Measurements from ENCODE around the gene POM121L2. TPM values are rescaled to one million over a fixed set of nuclear protein-coding genes. Genes with fewer than 3 reads are reported as not detected.

Gene POM121L2
- total and polyA plus RNA-seq, 9 of the 15 experiments (the other 6 are each of a cell fraction or from before 2014, with no cell fraction given), result 0.23 to 0.45 TPM; not detected in 7

DNA sequence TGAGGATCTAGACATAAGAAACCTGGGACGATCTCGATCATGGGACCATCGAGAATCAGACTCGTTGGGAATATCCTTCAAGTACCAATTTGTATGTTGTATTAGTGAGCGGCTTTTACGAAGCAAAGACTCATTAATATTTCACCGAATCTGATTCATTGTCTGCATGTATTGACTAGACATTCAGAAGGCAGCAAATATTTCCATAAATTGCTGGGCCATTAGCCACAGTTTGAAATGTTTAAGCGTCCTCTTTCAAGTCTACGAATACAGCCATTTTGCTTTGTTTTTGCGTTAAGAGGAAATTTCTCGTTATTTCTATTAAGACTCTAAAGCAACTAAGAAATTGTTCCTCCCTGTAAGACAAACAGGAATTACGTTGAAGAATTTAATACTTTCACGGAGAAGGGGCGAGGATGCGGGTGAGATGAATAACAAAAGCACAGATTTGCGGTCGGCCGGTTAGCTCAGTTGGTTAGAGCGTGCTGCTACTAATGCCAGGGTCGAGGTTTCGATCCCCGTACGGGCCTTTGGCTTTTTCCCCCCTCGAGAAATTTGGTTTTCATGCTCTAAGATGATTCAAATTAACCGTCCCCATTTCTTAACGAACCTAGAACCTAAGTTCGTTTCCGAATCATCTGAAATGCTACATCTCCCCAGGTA is 18.5 kb downstream of the POM121L2 start (continued):
- TF ChIP-seq CREB5 (CRISPR knock-in tag; IDR thresholded peaks at IDR 0.05) (no peak), SLC30A9 (CRISPR knock-in tag; IDR thresholded peaks at IDR 0.05) (no peak), RB1 (IDR thresholded peaks at IDR 0.05; ENCODE audit: low read depth) (peak; percentile 31; the same call in 1 of the 2 replicates), TGIF2 (CRISPR knock-in tag; IDR thresholded peaks at IDR 0.05) (no peak), ADNP (tag; IDR thresholded peaks at IDR 0.05) (peak; percentile 68; the same call in 1 of the 2 replicates), EZH2 (IDR thresholded peaks at IDR 0.05; ENCODE audit: borderline replicate concordance, low read depth, low read length) (no peak), ZNF354B (CRISPR knock-in tag; IDR thresholded peaks at IDR 0.05) (no peak), MAFK (IDR thresholded peaks at IDR 0.05; ENCODE audit: low read length) (no peak), SNIP1 (IDR thresholded peaks at IDR 0.05; ENCODE audit: low read depth) (no peak), ESRRA (IDR thresholded peaks at IDR 0.05; ENCODE audit: borderline replicate concordance, low read depth) (peak; percentile 94; the same call in 1 of the 2 replicates), ZFP30 (CRISPR knock-in tag; IDR thresholded peaks at IDR 0.05; ENCODE audit: borderline replicate concordance) (no peak), FOS (IDR thresholded peaks at IDR 0.05; ENCODE audit: extremely low read depth, insufficient read length) (no peak)
- TF ChIP-seq, protein P1, sequence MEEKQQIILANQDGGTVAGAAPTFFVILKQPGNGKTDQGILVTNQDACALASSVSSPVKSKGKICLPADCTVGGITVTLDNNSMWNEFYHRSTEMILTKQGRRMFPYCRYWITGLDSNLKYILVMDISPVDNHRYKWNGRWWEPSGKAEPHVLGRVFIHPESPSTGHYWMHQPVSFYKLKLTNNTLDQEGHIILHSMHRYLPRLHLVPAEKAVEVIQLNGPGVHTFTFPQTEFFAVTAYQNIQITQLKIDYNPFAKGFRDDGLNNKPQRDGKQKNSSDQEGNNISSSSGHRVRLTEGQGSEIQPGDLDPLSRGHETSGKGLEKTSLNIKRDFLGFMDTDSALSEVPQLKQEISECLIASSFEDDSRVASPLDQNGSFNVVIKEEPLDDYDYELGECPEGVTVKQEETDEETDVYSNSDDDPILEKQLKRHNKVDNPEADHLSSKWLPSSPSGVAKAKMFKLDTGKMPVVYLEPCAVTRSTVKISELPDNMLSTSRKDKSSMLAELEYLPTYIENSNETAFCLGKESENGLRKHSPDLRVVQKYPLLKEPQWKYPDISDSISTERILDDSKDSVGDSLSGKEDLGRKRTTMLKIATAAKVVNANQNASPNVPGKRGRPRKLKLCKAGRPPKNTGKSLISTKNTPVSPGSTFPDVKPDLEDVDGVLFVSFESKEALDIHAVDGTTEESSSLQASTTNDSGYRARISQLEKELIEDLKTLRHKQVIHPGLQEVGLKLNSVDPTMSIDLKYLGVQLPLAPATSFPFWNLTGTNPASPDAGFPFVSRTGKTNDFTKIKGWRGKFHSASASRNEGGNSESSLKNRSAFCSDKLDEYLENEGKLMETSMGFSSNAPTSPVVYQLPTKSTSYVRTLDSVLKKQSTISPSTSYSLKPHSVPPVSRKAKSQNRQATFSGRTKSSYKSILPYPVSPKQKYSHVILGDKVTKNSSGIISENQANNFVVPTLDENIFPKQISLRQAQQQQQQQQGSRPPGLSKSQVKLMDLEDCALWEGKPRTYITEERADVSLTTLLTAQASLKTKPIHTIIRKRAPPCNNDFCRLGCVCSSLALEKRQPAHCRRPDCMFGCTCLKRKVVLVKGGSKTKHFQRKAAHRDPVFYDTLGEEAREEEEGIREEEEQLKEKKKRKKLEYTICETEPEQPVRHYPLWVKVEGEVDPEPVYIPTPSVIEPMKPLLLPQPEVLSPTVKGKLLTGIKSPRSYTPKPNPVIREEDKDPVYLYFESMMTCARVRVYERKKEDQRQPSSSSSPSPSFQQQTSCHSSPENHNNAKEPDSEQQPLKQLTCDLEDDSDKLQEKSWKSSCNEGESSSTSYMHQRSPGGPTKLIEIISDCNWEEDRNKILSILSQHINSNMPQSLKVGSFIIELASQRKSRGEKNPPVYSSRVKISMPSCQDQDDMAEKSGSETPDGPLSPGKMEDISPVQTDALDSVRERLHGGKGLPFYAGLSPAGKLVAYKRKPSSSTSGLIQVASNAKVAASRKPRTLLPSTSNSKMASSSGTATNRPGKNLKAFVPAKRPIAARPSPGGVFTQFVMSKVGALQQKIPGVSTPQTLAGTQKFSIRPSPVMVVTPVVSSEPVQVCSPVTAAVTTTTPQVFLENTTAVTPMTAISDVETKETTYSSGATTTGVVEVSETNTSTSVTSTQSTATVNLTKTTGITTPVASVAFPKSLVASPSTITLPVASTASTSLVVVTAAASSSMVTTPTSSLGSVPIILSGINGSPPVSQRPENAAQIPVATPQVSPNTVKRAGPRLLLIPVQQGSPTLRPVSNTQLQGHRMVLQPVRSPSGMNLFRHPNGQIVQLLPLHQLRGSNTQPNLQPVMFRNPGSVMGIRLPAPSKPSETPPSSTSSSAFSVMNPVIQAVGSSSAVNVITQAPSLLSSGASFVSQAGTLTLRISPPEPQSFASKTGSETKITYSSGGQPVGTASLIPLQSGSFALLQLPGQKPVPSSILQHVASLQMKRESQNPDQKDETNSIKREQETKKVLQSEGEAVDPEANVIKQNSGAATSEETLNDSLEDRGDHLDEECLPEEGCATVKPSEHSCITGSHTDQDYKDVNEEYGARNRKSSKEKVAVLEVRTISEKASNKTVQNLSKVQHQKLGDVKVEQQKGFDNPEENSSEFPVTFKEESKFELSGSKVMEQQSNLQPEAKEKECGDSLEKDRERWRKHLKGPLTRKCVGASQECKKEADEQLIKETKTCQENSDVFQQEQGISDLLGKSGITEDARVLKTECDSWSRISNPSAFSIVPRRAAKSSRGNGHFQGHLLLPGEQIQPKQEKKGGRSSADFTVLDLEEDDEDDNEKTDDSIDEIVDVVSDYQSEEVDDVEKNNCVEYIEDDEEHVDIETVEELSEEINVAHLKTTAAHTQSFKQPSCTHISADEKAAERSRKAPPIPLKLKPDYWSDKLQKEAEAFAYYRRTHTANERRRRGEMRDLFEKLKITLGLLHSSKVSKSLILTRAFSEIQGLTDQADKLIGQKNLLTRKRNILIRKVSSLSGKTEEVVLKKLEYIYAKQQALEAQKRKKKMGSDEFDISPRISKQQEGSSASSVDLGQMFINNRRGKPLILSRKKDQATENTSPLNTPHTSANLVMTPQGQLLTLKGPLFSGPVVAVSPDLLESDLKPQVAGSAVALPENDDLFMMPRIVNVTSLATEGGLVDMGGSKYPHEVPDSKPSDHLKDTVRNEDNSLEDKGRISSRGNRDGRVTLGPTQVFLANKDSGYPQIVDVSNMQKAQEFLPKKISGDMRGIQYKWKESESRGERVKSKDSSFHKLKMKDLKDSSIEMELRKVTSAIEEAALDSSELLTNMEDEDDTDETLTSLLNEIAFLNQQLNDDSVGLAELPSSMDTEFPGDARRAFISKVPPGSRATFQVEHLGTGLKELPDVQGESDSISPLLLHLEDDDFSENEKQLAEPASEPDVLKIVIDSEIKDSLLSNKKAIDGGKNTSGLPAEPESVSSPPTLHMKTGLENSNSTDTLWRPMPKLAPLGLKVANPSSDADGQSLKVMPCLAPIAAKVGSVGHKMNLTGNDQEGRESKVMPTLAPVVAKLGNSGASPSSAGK (IDR thresholded peaks at IDR 0.05), result no peak
- TF ChIP-seq, protein P2, sequence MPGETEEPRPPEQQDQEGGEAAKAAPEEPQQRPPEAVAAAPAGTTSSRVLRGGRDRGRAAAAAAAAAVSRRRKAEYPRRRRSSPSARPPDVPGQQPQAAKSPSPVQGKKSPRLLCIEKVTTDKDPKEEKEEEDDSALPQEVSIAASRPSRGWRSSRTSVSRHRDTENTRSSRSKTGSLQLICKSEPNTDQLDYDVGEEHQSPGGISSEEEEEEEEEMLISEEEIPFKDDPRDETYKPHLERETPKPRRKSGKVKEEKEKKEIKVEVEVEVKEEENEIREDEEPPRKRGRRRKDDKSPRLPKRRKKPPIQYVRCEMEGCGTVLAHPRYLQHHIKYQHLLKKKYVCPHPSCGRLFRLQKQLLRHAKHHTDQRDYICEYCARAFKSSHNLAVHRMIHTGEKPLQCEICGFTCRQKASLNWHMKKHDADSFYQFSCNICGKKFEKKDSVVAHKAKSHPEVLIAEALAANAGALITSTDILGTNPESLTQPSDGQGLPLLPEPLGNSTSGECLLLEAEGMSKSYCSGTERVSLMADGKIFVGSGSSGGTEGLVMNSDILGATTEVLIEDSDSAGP (CRISPR knock-in tag; IDR thresholded peaks at IDR 0.05), result no peak
